Loucy (cell line): ENCODE measurements around the gene DGKB.

ENCODE experiments used
- H2AFZ ChIP-seq: fragments of 200-600 bp; sonication (generic); 2 replicates; pipeline ENCODE4 v1.6.0; 2016; ENCODE audit warnings: antibody characterized with exemption, mild to moderate bottlenecking, low read length, moderate library complexity
- H3F3A ChIP-seq: fragments of 200-600 bp; 2 replicates; pipeline ENCODE4 v1.6.0; 2016; ENCODE audit warnings: antibody characterized with exemption, low read depth, mild to moderate bottlenecking
- H3K27me3 ChIP-seq: fragments of 200-600 bp; sonication (generic); 2 replicates; pipeline ENCODE4 v1.6.1; 2014; ENCODE audit warnings: low read length, mild to moderate bottlenecking; ENCODE audit not compliant: insufficient read depth, poor library complexity, severe bottlenecking
- H3K36me3 ChIP-seq: fragments of 200-600 bp; sonication (generic); 2 replicates; pipeline ENCODE4 v1.6.1; 2016; ENCODE audit warnings: low read length; ENCODE audit not compliant: insufficient read depth
- H3K4me1 ChIP-seq: fragments of 200-600 bp; sonication (generic); 2 replicates; pipeline ENCODE4 v1.5.1; 2014; ENCODE audit warnings: low read length, mild to moderate bottlenecking; ENCODE audit not compliant: insufficient read depth, poor library complexity, severe bottlenecking
- H3K4me2 ChIP-seq: fragments of 200-600 bp; sonication (generic); 2 replicates; pipeline ENCODE4 v1.6.0; 2014; ENCODE audit warnings: antibody characterized with exemption, low read length, low read depth, mild to moderate bottlenecking; ENCODE audit not compliant: poor library complexity, severe bottlenecking
- H3K4me3 ChIP-seq: fragments of 200-600 bp; sonication (generic); 2 replicates; pipeline ENCODE4 v1.5.1; 2014; ENCODE audit warnings: low read length, mild to moderate bottlenecking, mixed read lengths; ENCODE audit not compliant: poor library complexity, severe bottlenecking
- H3K79me2 ChIP-seq: fragments of 200-600 bp; sonication (generic); 2 replicates; pipeline ENCODE4 v1.6.1; 2014; ENCODE audit warnings: low read length; ENCODE audit not compliant: insufficient read depth
- H3K9ac ChIP-seq: fragments of 200-600 bp; sonication (generic); 2 replicates; pipeline ENCODE4 v1.6.0; 2014; ENCODE audit warnings: mild to moderate bottlenecking, low read depth, low read length, moderate library complexity; ENCODE audit not compliant: poor library complexity, severe bottlenecking
- H3K9me2 ChIP-seq: fragments of 200-600 bp; sonication (generic); replicated peaks from 2 replicates; pipeline ENCODE4 v1.6.1; 2016; ENCODE audit warnings: low read depth, low read length, mixed read lengths
- H3K9me3 ChIP-seq: fragments of 200-600 bp; sonication (generic); 2 replicates; pipeline ENCODE4 v1.6.1; 2014; ENCODE audit warnings: mild to moderate bottlenecking, antibody characterized with exemption, low read length, low read depth; ENCODE audit not compliant: insufficient read depth
- H4K20me1 ChIP-seq: fragments of 200-600 bp; sonication (generic); 2 replicates; pipeline ENCODE4 v1.6.0; 2014; ENCODE audit warnings: antibody characterized with exemption, low read length, mild to moderate bottlenecking; ENCODE audit not compliant: insufficient read depth, poor library complexity, severe bottlenecking
- CTCF ChIP-seq: fragments of 200-600 bp; sonication (generic); conservative IDR thresholded peaks from 2 replicates; pipeline ENCODE4 v1.5.1; 2014; ENCODE audit warnings: mild to moderate bottlenecking, antibody characterized with exemption, low read length
- EZH2phosphoT487 ChIP-seq: fragments of 200-600 bp; IDR thresholded peaks from 2 replicates; pipeline ENCODE4 v1.6.1; 2018; ENCODE audit warnings: antibody characterized with exemption, mild to moderate bottlenecking, moderate library complexity, borderline replicate concordance

DGKB gene

GRCh38 chr7:14148974-14149373 is 753.6 kb downstream of the DGKB start:
- Histone ChIP-seq H3K9ac (no peak overlapping the region), H3K4me3 (no peak overlapping the region), H3K36me3 (no peaks in the 10 kb centered on the region), H4K20me1 (no peaks in the 10 kb centered on the region), H2AFZ (no peak overlapping the region), H3K79me2 (no peaks in the 10 kb centered on the region), H3F3A (no peaks in the 10 kb centered on the region), H3K4me2 (no peak overlapping the region), H3K9me3 (no peaks in the 10 kb centered on the region), H3K9me2 (no peaks in the 10 kb centered on the region), H3K4me1 (no peaks in the 10 kb centered on the region), H3K27me3 (no peaks in the 10 kb centered on the region)
- TF ChIP-seq EZH2phosphoT487, result no peak
- no peak for TF ChIP-seq CTCF

DNA sequence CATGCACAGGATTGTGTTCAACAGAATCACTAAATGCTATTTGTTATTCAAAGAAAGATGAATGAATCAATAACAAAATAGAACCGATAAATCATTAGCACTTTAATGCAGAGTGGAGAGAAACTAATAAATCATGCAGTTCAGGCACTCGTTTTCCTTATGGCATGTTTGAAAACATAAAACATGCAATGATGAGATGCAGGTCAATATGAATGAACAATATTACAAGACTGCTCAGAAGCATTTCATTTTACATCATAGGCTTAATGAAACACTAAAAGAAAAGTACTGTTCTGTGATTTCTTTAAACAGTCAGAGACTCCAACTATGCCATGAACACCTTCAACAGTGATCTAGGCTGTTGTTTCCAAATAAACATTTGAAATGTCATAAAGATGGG is 755.0 kb downstream of the DGKB start:
- no peaks in the 10 kb centered on the region for H3K79me2 ChIP-seq
- no peak overlapping the region for H3K9ac ChIP-seq
- no peaks in the 10 kb centered on the region for H3F3A ChIP-seq
- no peak overlapping the region for H3K4me3 ChIP-seq
- H3K27me3 ChIP-seq, result no peaks in the 10 kb centered on the region
- H2AFZ ChIP-seq, result no peak overlapping the region
- TF ChIP-seq CTCF, result no peak
- TF ChIP-seq EZH2phosphoT487, result no peak
- H3K4me1 ChIP-seq, result no peaks in the 10 kb centered on the region
- no peaks in the 10 kb centered on the region for H3K9me3 ChIP-seq
- no peaks in the 10 kb centered on the region for H4K20me1 ChIP-seq
- no peaks in the 10 kb centered on the region for H3K9me2 ChIP-seq
- H3K4me2 ChIP-seq, result no peak overlapping the region
- H3K36me3 ChIP-seq, result no peaks in the 10 kb centered on the region

DNA sequence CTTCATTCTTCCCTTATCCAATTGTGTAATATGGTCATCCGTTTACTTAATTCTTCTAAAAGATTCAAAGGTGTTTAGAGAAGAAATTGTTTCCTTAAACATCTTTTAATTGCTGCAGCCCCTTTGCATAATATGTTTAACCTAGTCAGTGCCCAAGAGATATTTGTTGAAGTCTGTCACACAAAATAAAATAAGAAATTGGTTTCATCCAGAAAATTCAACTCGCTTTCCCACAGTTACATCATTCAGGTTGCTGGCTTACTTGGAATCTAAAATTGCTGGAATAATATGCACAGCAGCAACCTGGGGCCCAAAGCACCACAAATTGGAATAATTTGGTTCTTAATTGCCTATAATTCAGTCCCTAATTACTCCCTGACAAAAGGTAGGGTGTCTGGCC is 758.0 kb downstream of the DGKB start:
- no peaks in the 10 kb centered on the region for H3F3A ChIP-seq
- H3K36me3 ChIP-seq, result no peaks in the 10 kb centered on the region
- TF ChIP-seq EZH2phosphoT487 (no peak), CTCF (no peak)
- H3K4me3 ChIP-seq, result no peak overlapping the region
- H2AFZ ChIP-seq, result no peak overlapping the region
- H3K9ac ChIP-seq, result no peak overlapping the region
- no peaks in the 10 kb centered on the region for H4K20me1 ChIP-seq
- no peaks in the 10 kb centered on the region for H3K4me1 ChIP-seq
- H3K27me3 ChIP-seq, result no peaks in the 10 kb centered on the region
- H3K9me3 ChIP-seq, result no peaks in the 10 kb centered on the region
- H3K9me2 ChIP-seq, result no peaks in the 10 kb centered on the region
- H3K79me2 ChIP-seq, result no peaks in the 10 kb centered on the region
- H3K4me2 ChIP-seq, result no peak overlapping the region
